Loucy (cell line): ENCODE data around the gene NSL1.

ENCODE experiments used
- CTCF ChIP-seq: fragments of 200-600 bp; sonication (generic); conservative IDR thresholded peaks from 2 replicates; pipeline ENCODE4 v1.5.1; 2014; ENCODE audit warnings: mild to moderate bottlenecking, antibody characterized with exemption, low read length
- EZH2phosphoT487 ChIP-seq: fragments of 200-600 bp; IDR thresholded peaks from 2 replicates; pipeline ENCODE4 v1.6.1; 2018; ENCODE audit warnings: antibody characterized with exemption, mild to moderate bottlenecking, moderate library complexity, borderline replicate concordance

DNA sequence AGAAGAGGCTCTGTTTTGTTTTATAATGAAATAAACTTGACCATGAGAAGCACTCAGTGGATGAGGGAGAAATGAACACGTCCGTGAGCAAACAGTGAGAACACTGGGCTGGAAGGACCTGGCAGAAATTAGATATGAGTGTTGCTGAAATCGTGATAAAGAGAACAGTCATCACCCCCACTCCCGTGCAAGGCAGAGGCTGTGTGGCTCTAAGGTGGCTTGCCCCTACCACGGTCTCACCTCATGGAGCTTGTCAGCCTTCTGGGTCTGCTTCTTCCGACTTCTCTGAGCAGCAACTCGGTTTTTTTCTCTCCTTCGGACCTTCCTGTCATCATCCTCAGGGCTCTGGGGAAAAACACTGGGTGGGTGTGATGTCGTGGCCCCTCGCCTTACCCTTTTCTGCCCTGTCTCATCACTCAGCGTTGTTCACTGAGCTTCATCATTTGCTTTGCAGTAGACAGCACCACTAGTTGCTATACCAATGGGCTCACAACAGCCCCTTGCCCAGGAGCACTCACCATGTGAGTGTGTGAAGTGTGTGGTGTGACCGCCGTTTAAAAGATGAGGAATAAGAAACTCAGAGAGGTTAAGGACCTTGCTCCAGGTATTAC lies 94.8 kb downstream of the NSL1 start:
- TF ChIP-seq CTCF (no peak), EZH2phosphoT487 (no peak)
